ENCODE measurements around the gene ANP32A. TPM values are rescaled to one million over a fixed set of nuclear protein-coding genes. Genes with fewer than 3 reads are reported as not detected.
A peak's percentile ranks its signal among the peaks of the same experiment; 100 is the strongest.
"Not testable (repeated sequence)": the region's sequence is repeated elsewhere in the genome, so short reads cannot be mapped to it uniquely, and the experiment has no call there.

Gene ANP32A
- 10 to 100 TPM; 33.1 to 65.1 (median 41.1) TPM for total RNA-seq

DNA sequence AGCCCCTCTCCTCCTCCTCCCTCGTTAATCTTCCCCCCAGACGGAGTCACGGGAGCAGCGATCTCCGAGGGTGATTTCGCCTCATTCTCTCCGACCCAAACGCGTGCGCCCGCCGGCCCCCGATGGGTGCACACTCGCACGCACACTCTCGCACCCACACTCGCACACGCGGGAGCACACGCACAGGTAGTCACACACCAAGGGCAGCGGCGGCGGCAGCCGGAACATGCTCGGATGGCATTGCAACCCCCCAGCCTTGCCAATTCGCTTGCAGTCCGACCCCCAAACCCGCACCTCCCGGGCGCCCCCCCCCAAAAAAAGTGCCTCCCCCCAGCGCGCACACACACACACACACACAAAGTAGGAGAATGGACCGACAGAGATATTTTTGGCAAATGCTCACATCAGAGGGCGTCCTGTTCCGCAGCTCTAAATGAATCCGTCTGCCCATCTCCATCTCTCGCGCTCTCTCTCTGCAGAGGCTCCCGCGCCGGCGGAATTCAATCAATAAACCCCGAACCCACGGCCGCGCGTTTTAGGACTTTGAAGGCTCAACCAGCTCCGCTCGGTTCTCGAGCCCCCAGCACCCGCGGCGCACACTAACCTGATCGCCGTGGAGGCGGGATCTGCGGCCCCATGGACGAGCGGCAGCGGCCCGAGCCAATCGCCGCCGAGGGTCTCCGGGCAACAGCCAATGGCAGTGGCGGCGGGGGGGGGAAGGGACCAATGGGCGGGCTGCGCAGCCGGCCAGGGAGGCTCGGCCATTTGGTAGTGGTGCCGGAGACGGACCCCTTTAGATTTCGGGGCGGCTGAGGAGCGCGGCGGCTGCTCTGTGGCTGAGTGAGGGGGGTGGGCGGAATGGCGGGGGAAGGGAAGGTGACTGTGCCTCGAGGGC is at the start of gene ANP32A:
Gene ANP32A, minus strand, starts transcription at position 601 of the 895 bp plus-strand sequence. Its CDS starts 144 bp downstream, at position 457.
- 1% methylated on average over 29 to 76 of the region's 81 CpGs for WGBS, 2 donors

DNA sequence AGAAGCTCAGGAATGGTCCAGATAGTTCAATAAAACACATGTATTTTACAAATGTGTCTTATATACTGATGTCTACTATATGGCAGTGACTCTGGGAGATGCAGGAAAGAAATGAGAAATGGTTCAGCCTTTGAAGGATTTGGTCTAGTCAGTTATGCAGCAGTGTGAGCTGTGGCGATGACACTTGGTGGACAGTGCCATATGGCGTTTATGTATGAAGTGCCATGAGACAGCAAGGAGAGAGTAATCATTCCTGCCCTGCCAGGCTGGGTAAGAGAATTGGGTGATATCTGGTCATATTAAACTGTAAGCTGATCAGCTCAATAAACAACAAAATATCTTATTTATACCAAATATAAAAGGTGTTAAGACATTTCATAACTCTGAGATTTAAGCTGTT is 47.6 kb upstream of the ANP32A start:
- Histone ChIP-seq H3K9me3 (peaks cover 0 to 13% (median 0%) of the 10 kb centered on the region in 4 donors), H3K36me3 (no peaks in the 10 kb centered on the region), H3K27me3 (peaks cover 0 to 22% of the 10 kb centered on the region in 2 donors), H3K27ac (no peak overlapping the region), H3K4me3 (no peak overlapping the region), H3K4me1 (no peaks in the 10 kb centered on the region)
- TF ChIP-seq, protein P1, sequence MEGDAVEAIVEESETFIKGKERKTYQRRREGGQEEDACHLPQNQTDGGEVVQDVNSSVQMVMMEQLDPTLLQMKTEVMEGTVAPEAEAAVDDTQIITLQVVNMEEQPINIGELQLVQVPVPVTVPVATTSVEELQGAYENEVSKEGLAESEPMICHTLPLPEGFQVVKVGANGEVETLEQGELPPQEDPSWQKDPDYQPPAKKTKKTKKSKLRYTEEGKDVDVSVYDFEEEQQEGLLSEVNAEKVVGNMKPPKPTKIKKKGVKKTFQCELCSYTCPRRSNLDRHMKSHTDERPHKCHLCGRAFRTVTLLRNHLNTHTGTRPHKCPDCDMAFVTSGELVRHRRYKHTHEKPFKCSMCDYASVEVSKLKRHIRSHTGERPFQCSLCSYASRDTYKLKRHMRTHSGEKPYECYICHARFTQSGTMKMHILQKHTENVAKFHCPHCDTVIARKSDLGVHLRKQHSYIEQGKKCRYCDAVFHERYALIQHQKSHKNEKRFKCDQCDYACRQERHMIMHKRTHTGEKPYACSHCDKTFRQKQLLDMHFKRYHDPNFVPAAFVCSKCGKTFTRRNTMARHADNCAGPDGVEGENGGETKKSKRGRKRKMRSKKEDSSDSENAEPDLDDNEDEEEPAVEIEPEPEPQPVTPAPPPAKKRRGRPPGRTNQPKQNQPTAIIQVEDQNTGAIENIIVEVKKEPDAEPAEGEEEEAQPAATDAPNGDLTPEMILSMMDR (IDR thresholded peaks at IDR 0.05) = no peak
- no peak for TF ChIP-seq POLR2A (IDR thresholded peaks at IDR 0.05)
- no peak for TF ChIP-seq EP300 (IDR thresholded peaks at IDR 0.05)
- WGBS, 2 donors = 91 to 94% methylated on average over 2 of the region's 2 CpGs
- no peak for DNase-seq (ENCODE audit: low spot score in 2 of 2)

More for the DNA sequence above, at the start of gene ANP32A:
- H3K4me1 ChIP-seq = peaks cover 0 to 26% (median 14%) of the 10 kb centered on the region in 4 donors
- H3K27me3 ChIP-seq = no peaks in the 10 kb centered on the region
- H3K9me3 ChIP-seq = no peaks in the 10 kb centered on the region
- H3K4me3 ChIP-seq = peak within 1 kb of the TSS; percentile 69 to 99 (median 85)
- DNase-seq (ENCODE audit: low spot score in 2 of 2) = peak; percentile 96 to 97
- peak in 1 of 2 donors; percentile 90 for TF ChIP-seq EP300 (IDR thresholded peaks at IDR 0.05)
- peak; percentile 39 to 85 for TF ChIP-seq POLR2A (IDR thresholded peaks at IDR 0.05)
- TF ChIP-seq, protein P1 (IDR thresholded peaks at IDR 0.05) = peak in 1 of 5 experiments; percentile 29
- H3K36me3 ChIP-seq = no peaks in the 10 kb centered on the region
- H3K27ac ChIP-seq = peak within 1 kb of the TSS; percentile 93 to 99 (median 98)

DNA sequence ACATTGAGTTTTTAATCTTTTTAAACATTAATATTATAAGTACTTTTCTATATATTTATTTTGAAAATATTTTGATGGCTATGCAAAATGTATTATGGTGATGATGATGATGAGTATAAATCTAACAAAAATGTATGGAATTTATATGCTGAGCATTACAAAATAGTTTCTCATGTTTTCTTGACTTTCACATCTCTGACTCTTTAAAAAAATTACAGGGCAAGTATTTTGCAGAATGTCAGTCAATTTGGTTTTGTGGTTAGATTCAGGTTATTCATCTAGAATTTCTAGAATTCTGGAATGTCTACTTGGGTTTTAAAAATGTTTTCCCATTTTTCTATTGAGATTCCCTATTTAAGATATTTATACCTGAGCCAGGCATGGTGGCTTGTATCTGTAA is 41.7 kb upstream of the ANP32A start:
- Histone ChIP-seq H3K4me1 (no peaks in the 10 kb centered on the region), H3K27ac (no peak overlapping the region), H3K9me3 (peaks cover 0 to 34% (median 0%) of the 10 kb centered on the region in 4 donors), H3K36me3 (no peaks in the 10 kb centered on the region), H3K4me3 (no peak overlapping the region), H3K27me3 (no peaks in the 10 kb centered on the region)
- no peak for DNase-seq (ENCODE audit: low spot score in 2 of 2)
- TF ChIP-seq, protein P1 (IDR thresholded peaks at IDR 0.05) = no peak
- TF ChIP-seq POLR2A (IDR thresholded peaks at IDR 0.05) (no peak), EP300 (IDR thresholded peaks at IDR 0.05) (no peak)

DNA sequence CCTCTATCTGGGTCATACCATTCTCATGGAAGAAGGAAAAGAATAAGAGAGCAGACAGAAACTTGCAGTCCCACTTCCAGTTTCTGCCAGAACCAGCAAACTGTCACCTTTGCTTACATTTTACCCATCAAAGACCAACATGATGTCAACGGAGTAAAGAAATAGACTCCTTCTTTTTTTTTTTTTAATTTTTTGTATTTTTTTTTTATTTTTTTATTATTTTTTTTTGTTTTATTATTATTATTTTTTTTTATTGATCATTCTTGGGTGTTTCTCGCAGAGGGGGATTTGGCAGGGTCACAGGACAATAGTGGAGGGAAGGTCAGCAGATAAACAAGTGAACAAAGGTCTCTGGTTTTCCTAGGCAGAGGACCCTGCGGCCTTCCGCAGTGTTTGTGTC is 38.0 kb upstream of the ANP32A start:
- peaks cover 0 to 45% (median 2%) of the 10 kb centered on the region in 4 donors for H3K9me3 ChIP-seq
- not testable (repeated sequence) for H3K27me3 ChIP-seq; H3K4me3 ChIP-seq; DNase-seq (ENCODE audit: low spot score in 2 of 2); H3K27ac ChIP-seq; H3K36me3 ChIP-seq; H3K4me1 ChIP-seq
- WGBS, 2 donors = 79 to 90% methylated on average over 2 of the region's 4 CpGs

DNA sequence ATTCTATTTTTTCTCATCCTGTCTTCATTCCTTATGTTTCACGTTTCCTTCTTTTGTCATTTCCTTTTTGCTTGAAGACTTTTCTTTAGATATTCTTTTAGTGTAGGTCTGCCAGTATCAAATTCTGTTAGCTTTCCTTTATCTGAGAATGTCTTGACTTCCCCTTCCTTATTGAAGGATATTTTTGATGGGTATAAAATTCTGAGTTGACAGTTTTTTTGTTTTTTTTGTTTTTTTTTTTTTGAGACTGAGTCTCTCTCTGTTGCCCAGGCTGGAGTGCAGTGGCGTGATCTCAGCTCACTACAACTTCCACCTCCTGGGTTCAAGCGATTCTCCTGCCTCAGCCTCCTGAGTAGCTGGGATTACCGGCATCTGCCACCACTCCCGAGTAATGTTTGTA is 36.7 kb upstream of the ANP32A start:
- not testable (repeated sequence) for H3K4me3 ChIP-seq; H3K36me3 ChIP-seq; DNase-seq (ENCODE audit: low spot score in 2 of 2); H3K27ac ChIP-seq; H3K4me1 ChIP-seq; H3K27me3 ChIP-seq
- peaks cover 0 to 33% (median 2%) of the 10 kb centered on the region in 4 donors for H3K9me3 ChIP-seq
- 90 to 97% methylated on average over 5 of the region's 5 CpGs for WGBS, 2 donors

DNA sequence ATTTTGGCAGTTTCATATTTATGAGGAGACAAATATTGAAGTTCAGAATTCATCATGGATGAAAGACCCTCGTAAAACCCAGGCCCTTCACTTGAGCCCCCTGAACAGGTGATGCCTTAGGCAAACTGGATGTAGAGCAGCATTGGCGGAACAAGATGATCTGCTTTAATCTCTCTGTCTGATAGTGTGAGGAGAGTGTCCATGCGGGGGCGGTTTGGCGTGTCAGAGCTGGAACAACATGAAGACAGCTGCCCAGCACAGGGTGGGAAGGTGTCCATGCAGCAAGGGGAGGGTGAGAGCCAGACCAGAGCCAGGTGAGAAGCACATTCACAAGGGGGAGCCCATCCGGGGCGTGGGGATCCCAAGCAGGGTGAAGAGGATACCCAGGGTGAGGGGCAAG is 31.8 kb upstream of the ANP32A start:
- 87 to 91% methylated on average over 7 of the region's 7 CpGs for WGBS, 2 donors
- H3K36me3 ChIP-seq = no peaks in the 10 kb centered on the region
- H3K27ac ChIP-seq = no peak overlapping the region
- TF ChIP-seq, protein P1 (IDR thresholded peaks at IDR 0.05) = no peak
- TF ChIP-seq POLR2A (IDR thresholded peaks at IDR 0.05) = no peak
- no peak for TF ChIP-seq EP300 (IDR thresholded peaks at IDR 0.05)
- H3K9me3 ChIP-seq = peaks cover 0 to 21% (median 2%) of the 10 kb centered on the region in 4 donors
- H3K4me3 ChIP-seq = no peak overlapping the region
- no peaks in the 10 kb centered on the region for H3K4me1 ChIP-seq
- H3K27me3 ChIP-seq = peaks cover 0 to 10% of the 10 kb centered on the region in 2 donors
- no peak for DNase-seq (ENCODE audit: low spot score in 2 of 2)
